Keratinocyte (primary cell): ENCODE results near the gene ABCB11. TPM values are rescaled to one million over a fixed set of nuclear protein-coding genes. Genes with fewer than 3 reads are reported as not detected.

Experiments used
- DNase-seq: peaks from one replicate; pipeline ENCODE4 v3.0.0-alpha.2; 2011; ENCODE audit warnings: low read depth, missing footprints, low spot score
- FAIRE-seq: peaks from 2 replicates; lab custom pipeline; 2011; peaks lifted over from hg19 to GRCh38; lab: Jason Lieb, UNC
- H2AFZ ChIP-seq: 2 replicates; pipeline ENCODE4 v1.6.0; 2012; ENCODE audit warnings: low read length, control low read depth, inconsistent platforms; ENCODE audit not compliant: control insufficient read depth
- H3K27ac ChIP-seq: 2 replicates; pipeline ENCODE4 v1.5.1; 2011; ENCODE audit warnings: low read length; ENCODE audit not compliant: control insufficient read depth, insufficient read depth
- H3K27me3 ChIP-seq: 3 replicates; pipeline ENCODE4 v1.6.0; 2011; ENCODE audit warnings: low read length; ENCODE audit not compliant: control insufficient read depth, insufficient read depth; ENCODE audit errors: extremely low read depth
- H3K36me3 ChIP-seq, 2 experiments: 2 replicates in 1 of 2; 3 replicates in 1 of 2; pipeline ENCODE4 v1.5.1; 2011; ENCODE audit warnings: low read length in 2 of 2, mild to moderate bottlenecking in 1 of 2; ENCODE audit not compliant: control insufficient read depth in 2 of 2, insufficient read depth in 2 of 2; ENCODE audit errors: extremely low read depth in 1 of 2
- H3K4me1 ChIP-seq: 3 replicates; pipeline ENCODE4 v1.5.1; 2011; ENCODE audit warnings: low read length; ENCODE audit not compliant: control insufficient read depth, insufficient read depth; ENCODE audit errors: extremely low read depth
- H3K4me2 ChIP-seq: 3 replicates; pipeline ENCODE4 v1.6.0; 2011; ENCODE audit warnings: low read depth, low read length; ENCODE audit not compliant: control insufficient read depth, insufficient read depth; ENCODE audit errors: extremely low read depth
- H3K4me3 ChIP-seq, 3 experiments: fragments of 200-600 bp in 1 of 3; sonication (generic) in 1 of 3; 2 replicates in 2 of 3; 3 replicates in 1 of 3; pipeline ENCODE4 v1.5.1; 2011 to 2016; ENCODE audit warnings: low read length in 3 of 3, mild to moderate bottlenecking in 3 of 3, control low read depth in 2 of 3, inconsistent platforms in 1 of 3, low read depth in 1 of 3, mixed read lengths in 1 of 3, mixed run types in 1 of 3, moderate library complexity in 1 of 3; ENCODE audit not compliant: control insufficient read depth in 2 of 3, insufficient read depth in 2 of 3; ENCODE audit errors: extremely low read depth in 1 of 3
- H3K79me2 ChIP-seq: 2 replicates; pipeline ENCODE4 v1.6.0; 2012; ENCODE audit warnings: low read length; ENCODE audit not compliant: control insufficient read depth, insufficient read depth
- H3K9ac ChIP-seq: 3 replicates; pipeline ENCODE4 v1.6.0; 2011; ENCODE audit warnings: low read length; ENCODE audit not compliant: control insufficient read depth, insufficient read depth; ENCODE audit errors: extremely low read depth
- H3K9me1 ChIP-seq: 3 replicates; pipeline ENCODE4 v1.6.0; 2011; ENCODE audit warnings: low read length; ENCODE audit not compliant: control insufficient read depth, insufficient read depth; ENCODE audit errors: extremely low read depth
- H3K9me3 ChIP-seq: 2 replicates; pipeline ENCODE4 v1.5.1; 2012; ENCODE audit warnings: low read depth, low read length; ENCODE audit not compliant: control insufficient read depth
- H4K20me1 ChIP-seq: 3 replicates; pipeline ENCODE4 v1.6.0; 2011; ENCODE audit warnings: low read length; ENCODE audit not compliant: control insufficient read depth, insufficient read depth; ENCODE audit errors: extremely low read depth
- CTCF ChIP-seq, 3 experiments: IDR thresholded peaks in 1 of 3; conservative IDR thresholded peaks in 1 of 3; optimal IDR thresholded peaks in 1 of 3; 2 replicates in 2 of 3; 3 replicates in 1 of 3; pipeline versions ENCODE3 to v1.5.1; 2011; ENCODE audit warnings: low read length in 3 of 3, mild to moderate bottlenecking in 3 of 3, moderate library complexity in 2 of 3, control low read depth in 1 of 3, inconsistent platforms in 1 of 3; ENCODE audit not compliant: insufficient read depth in 2 of 3; ENCODE audit errors: extremely low read depth in 1 of 3
- EZH2 ChIP-seq: IDR thresholded peaks from one replicate; pipeline ENCODE4 v1.6.1; 2012; ENCODE audit warnings: inconsistent platforms, mild to moderate bottlenecking, low read length, moderate library complexity
- dilution Hi-C: fragments of 300-500 bp; cut with MboI; formaldehyde crosslinking; loops from one replicate; pipeline ENCODE4 v1.7.0; 2020; ENCODE audit warnings: low sequenced_read_pairs; ENCODE audit not compliant: extremely low pct_ligation_motif_present
- polyA plus RNA-seq, 5 experiments: library from polyadenylated mRNA; depleted of rRNA in 3 of 5; stranded (reverse) in 3 of 5; stranded (forward) in 1 of 5; unstranded in 1 of 5; fragments of >200 nt; gene quantifications; 1 replicate in 1 of 5; 2 replicates in 3 of 5; 3 replicates in 1 of 5; pipeline versions ENCODE4 v1.2.1 to v1.2.3, GENCODE V29; 2011 to 2012; ENCODE audit warnings: missing spikeins in 2 of 5, low read depth in 1 of 5, low replicate concordance in 1 of 5

The ABCB11 gene
- polyA plus RNA-seq, 1 donor (not counting 4 experiments of a cell fraction or from before 2014, with no cell fraction given), result 0.03 TPM

- Histone ChIP-seq H3K9me1 (no peaks in the 10 kb centered on the region), H3K9ac (no peak overlapping the region), H3K4me2 (no peak overlapping the region), H3K27me3 (no peaks in the 10 kb centered on the region), H3K36me3 (no peaks in the 10 kb centered on the region), H3K9me3 (no peaks in the 10 kb centered on the region), H3K4me3 (no peak overlapping the region), H2AFZ (no peak overlapping the region), H4K20me1 (no peaks in the 10 kb centered on the region), H3K27ac (no peak overlapping the region), H3K4me1 (peaks cover 24% of the 10 kb centered on the region), H3K79me2 (no peaks in the 10 kb centered on the region)
- FAIRE-seq (no peak), DNase-seq (no peak)
- dilution Hi-C loops, result no loop called here
- TF ChIP-seq EZH2 (no peak), CTCF (optimal IDR thresholded peaks at IDR 0.05 in 1 of 3, IDR thresholded peaks at IDR 0.05 in 1 of 3, conservative IDR thresholded peaks at IDR 0.05 in 1 of 3; ENCODE audit: extremely low read depth in 1 of 3, insufficient read depth in 2 of 3, low read length in 3 of 3) (no peak)
Observed at GRCh38 chr2:168988755-168989154, 42.4 kb downstream of the ABCB11 start.

DNA sequence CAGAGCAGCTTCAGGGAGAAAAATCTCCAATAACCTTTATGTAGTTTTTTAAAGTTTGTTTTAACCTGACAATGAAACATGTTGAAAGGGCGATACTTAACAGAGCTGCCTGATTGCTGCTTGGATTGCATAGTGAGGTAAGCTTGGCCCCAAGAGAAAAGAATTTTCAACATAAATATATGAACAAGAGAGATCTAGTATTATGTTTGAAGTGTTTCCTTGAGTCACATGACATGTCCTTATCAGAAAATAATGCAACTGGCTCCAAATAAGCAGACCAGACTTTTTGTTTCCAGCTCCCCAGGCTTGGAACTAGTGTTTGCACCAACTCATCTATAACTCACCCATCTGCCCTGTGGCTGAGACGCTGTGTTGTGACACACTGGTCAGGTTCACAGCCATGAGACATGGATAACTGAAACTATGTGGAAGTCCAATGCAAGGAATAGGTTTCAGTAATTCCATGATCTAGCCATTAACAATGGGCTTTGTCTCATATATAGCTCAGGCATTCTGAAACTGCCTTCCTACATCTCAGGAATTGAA is 44.7 kb downstream of the ABCB11 start:
- Histone ChIP-seq H3K4me1 (peaks cover 3% of the 10 kb centered on the region), H3K36me3 (no peaks in the 10 kb centered on the region), H3K4me2 (no peak overlapping the region), H2AFZ (peak overlapping the region; percentile 26), H3K27me3 (no peaks in the 10 kb centered on the region), H3K9me3 (no peaks in the 10 kb centered on the region), H3K79me2 (no peaks in the 10 kb centered on the region), H3K9me1 (no peaks in the 10 kb centered on the region), H3K4me3 (no peak overlapping the region), H3K9ac (no peak overlapping the region), H3K27ac (no peak overlapping the region), H4K20me1 (no peaks in the 10 kb centered on the region)
- TF ChIP-seq EZH2, result no peak
- TF ChIP-seq CTCF (optimal IDR thresholded peaks at IDR 0.05 in 1 of 3, IDR thresholded peaks at IDR 0.05 in 1 of 3, conservative IDR thresholded peaks at IDR 0.05 in 1 of 3; ENCODE audit: extremely low read depth in 1 of 3, insufficient read depth in 2 of 3, low read length in 3 of 3), result no peak
- FAIRE-seq (no peak), DNase-seq (no peak)
- dilution Hi-C loops, result no loop called here
